Uterus (tissue), 4 donors: ENCODE results near the gene SYT9. TPM values are rescaled to one million over a fixed set of nuclear protein-coding genes. Genes with fewer than 3 reads are reported as not detected.
A peak's percentile ranks its signal among the peaks of the same experiment; 100 is the strongest.

Experiments
- DNase-seq, 2 donors: peaks; one replicate each; pipeline ENCODE4 v3.0.0-alpha.2; 2019 to 2020
- H3K27ac ChIP-seq, 2 donors: fragments of 200-600 bp; sonication (generic); 1 replicate in 1 of 2; 2 replicates in 1 of 2; pipeline ENCODE4 v1.5.1; 2016 to 2018
- H3K27me3 ChIP-seq, 2 donors: fragments of 200-600 bp; sonication (generic); one replicate each; pipeline ENCODE4 v1.5.1; 2018 to 2019; ENCODE audit warnings: control low read depth in 1 of 2
- H3K36me3 ChIP-seq, 2 donors: fragments of 200-600 bp; sonication (generic); one replicate each; pipeline ENCODE4 v1.5.1; 2019; ENCODE audit warnings: control low read depth in 1 of 2
- H3K4me1 ChIP-seq, 2 donors: fragments of 200-600 bp; sonication (generic); one replicate each; pipeline ENCODE4 v1.5.1; 2018 to 2019; ENCODE audit warnings: control low read depth in 1 of 2
- H3K4me3 ChIP-seq, 2 donors: fragments of 200-600 bp; sonication (generic); 1 replicate in 1 of 2; 2 replicates in 1 of 2; pipeline ENCODE4 v1.5.1; 2018 to 2019; ENCODE audit warnings: mild to moderate bottlenecking in 1 of 2
- H3K9me3 ChIP-seq, 2 donors: fragments of 200-600 bp; sonication (generic); one replicate each; pipeline ENCODE4 v1.5.1; 2019; ENCODE audit warnings: control low read depth in 1 of 2
- POLR2A ChIP-seq, 2 donors: fragments of 450-650 bp; IDR thresholded peaks; one replicate each; pipeline ENCODE4 v1.6.1; 2016; ENCODE audit warnings: antibody characterized with exemption in 2 of 2, mild to moderate bottlenecking in 1 of 2, moderate library complexity in 1 of 2
- intact Hi-C: fragments of 100-400 bp; cut with DNase I; formaldehyde crosslinking; loops from one replicate; pipeline ENCODE4 v1.15.1; 2023; ENCODE audit warnings: low total_unique reads
- total RNA-seq, 4 donors: library from RNA; depleted of rRNA in 3 of 4; stranded (reverse); fragments of >200 nt in 3 of 4; gene quantifications; one replicate each; pipeline versions ENCODE4 v1.1.0 to v1.2.4, GENCODE V29; 2014 to 2023
- TF ChIP-seq, protein P1 (sequence below), 4 experiments: fragments of 200-600 bp in 2 of 4; fragments of 450-650 bp in 2 of 4; sonication (generic) in 2 of 4; IDR thresholded peaks; one replicate each; pipeline ENCODE4 v1.5.1; 2016 to 2019; ENCODE audit warnings: antibody characterized with exemption in 4 of 4, mild to moderate bottlenecking in 2 of 4, moderate library complexity in 1 of 4
- donor health status: DM: yes; HTN: yes; CAD: no.

SYT9 gene, protein sequence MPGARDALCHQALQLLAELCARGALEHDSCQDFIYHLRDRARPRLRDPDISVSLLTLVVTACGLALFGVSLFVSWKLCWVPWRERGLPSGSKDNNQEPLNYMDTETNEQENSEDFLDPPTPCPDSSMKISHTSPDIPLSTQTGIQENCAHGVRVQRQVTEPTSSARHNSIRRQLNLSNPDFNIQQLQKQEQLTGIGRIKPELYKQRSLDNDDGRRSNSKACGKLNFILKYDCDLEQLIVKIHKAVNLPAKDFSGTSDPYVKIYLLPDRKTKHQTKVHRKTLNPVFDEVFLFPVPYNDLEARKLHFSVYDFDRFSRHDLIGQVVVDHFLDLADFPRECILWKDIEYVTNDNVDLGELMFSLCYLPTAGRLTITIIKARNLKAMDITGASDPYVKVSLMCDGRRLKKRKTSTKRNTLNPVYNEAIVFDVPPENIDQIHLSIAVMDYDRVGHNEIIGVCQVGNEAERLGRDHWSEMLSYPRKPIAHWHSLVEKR
- 1 to 10 TPM in 2 of 4 donors, under 1 TPM in 1, not detected in 1; 0.29 to 5.8 (median 3.0) TPM for total RNA-seq

GRCh38 chr11:7251836-7252682 is at the start of gene SYT9:
Gene SYT9, plus strand, starts transcription at chr11:7251904. Its CDS starts 283 bp downstream, at chr11:7252187.
- no peaks in the 10 kb centered on the region for H3K36me3 ChIP-seq
- H3K4me1 ChIP-seq, result peaks cover 0 to 3% of the 10 kb centered on the region in 2 donors
- TF ChIP-seq, protein P1, sequence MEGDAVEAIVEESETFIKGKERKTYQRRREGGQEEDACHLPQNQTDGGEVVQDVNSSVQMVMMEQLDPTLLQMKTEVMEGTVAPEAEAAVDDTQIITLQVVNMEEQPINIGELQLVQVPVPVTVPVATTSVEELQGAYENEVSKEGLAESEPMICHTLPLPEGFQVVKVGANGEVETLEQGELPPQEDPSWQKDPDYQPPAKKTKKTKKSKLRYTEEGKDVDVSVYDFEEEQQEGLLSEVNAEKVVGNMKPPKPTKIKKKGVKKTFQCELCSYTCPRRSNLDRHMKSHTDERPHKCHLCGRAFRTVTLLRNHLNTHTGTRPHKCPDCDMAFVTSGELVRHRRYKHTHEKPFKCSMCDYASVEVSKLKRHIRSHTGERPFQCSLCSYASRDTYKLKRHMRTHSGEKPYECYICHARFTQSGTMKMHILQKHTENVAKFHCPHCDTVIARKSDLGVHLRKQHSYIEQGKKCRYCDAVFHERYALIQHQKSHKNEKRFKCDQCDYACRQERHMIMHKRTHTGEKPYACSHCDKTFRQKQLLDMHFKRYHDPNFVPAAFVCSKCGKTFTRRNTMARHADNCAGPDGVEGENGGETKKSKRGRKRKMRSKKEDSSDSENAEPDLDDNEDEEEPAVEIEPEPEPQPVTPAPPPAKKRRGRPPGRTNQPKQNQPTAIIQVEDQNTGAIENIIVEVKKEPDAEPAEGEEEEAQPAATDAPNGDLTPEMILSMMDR (IDR thresholded peaks at IDR 0.05), result no peak
- TF ChIP-seq POLR2A (IDR thresholded peaks at IDR 0.05), result no peak
- no peaks in the 10 kb centered on the region for H3K9me3 ChIP-seq
- intact Hi-C loops, result no loop called here
- H3K27ac ChIP-seq, result no peak within 1 kb of the TSS
- H3K4me3 ChIP-seq, result peak within 1 kb of the TSS; percentile 16 to 33
- no peaks in the 10 kb centered on the region for H3K27me3 ChIP-seq
- DNase-seq, result peak; percentile 16 to 23

DNA sequence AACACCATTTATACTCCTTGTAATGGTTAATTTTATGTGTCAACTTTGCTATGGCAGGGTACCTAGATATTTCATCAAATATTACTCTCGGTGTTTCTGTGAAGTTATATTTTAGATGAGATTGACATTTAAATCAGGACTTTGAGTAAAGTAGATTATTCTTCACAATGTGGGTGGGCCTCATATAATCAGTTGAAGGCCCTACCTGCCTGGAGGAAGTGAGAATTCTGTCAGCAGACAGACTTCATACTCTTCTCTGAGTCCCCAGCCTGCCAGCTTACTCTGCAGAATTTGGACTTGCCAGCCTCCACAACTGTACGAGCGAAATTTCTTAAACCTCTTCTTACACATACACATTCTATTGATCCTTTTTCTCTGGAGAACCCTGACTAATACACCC is 49.3 kb upstream of the SYT9 start:
- Histone ChIP-seq H3K36me3 (no peaks in the 10 kb centered on the region), H3K27me3 (no peaks in the 10 kb centered on the region), H3K4me1 (no peaks in the 10 kb centered on the region), H3K4me3 (no peak overlapping the region), H3K27ac (no peak overlapping the region), H3K9me3 (no peaks in the 10 kb centered on the region)
- intact Hi-C loops, result no loop called here
- no peak for DNase-seq
- TF ChIP-seq POLR2A (IDR thresholded peaks at IDR 0.05), result no peak
- TF ChIP-seq, protein P1 (IDR thresholded peaks at IDR 0.05), result no peak

GRCh38 chr11:7204778-7205177 is 46.9 kb upstream of the SYT9 start:
- Histone ChIP-seq H3K4me1 (no peaks in the 10 kb centered on the region), H3K27me3 (no peaks in the 10 kb centered on the region), H3K36me3 (no peaks in the 10 kb centered on the region), H3K4me3 (no peak overlapping the region), H3K27ac (no peak overlapping the region), H3K9me3 (no peaks in the 10 kb centered on the region)
- TF ChIP-seq POLR2A (IDR thresholded peaks at IDR 0.05), result no peak
- TF ChIP-seq, protein P1 (IDR thresholded peaks at IDR 0.05), result no peak
- DNase-seq, result no peak
- intact Hi-C loops, result no loop called here

GRCh38 chr11:7208391-7208790 is 43.3 kb upstream of the SYT9 start:
- intact Hi-C loops, result no loop called here
- H3K27me3 ChIP-seq, result no peaks in the 10 kb centered on the region
- H3K4me3 ChIP-seq, result no peak overlapping the region
- DNase-seq, result no peak
- H3K36me3 ChIP-seq, result no peaks in the 10 kb centered on the region
- no peaks in the 10 kb centered on the region for H3K4me1 ChIP-seq
- no peaks in the 10 kb centered on the region for H3K9me3 ChIP-seq
- TF ChIP-seq POLR2A (IDR thresholded peaks at IDR 0.05), result no peak
- TF ChIP-seq, protein P1 (IDR thresholded peaks at IDR 0.05), result no peak
- H3K27ac ChIP-seq, result no peak overlapping the region
